Peyer's patch (tissue), 4 donors: ENCODE data around the gene LIN37.

Experiments used
- POLR2A ChIP-seq, 2 donors: fragments of 450-650 bp; IDR thresholded peaks; one replicate each; pipeline ENCODE4 v1.5.1; 2017; ENCODE audit warnings: antibody characterized with exemption in 2 of 2, mild to moderate bottlenecking in 2 of 2, moderate library complexity in 2 of 2
- TF ChIP-seq, protein P1 (sequence below), 6 experiments: fragments of 450-650 bp in 4 of 6; fragments of 200-600 bp in 2 of 6; sonication (generic) in 1 of 6; IDR thresholded peaks; one replicate each; pipeline ENCODE4 v1.5.1; 2017 to 2019; ENCODE audit warnings: antibody characterized with exemption in 6 of 6, mild to moderate bottlenecking in 3 of 6, moderate library complexity in 1 of 6

DNA sequence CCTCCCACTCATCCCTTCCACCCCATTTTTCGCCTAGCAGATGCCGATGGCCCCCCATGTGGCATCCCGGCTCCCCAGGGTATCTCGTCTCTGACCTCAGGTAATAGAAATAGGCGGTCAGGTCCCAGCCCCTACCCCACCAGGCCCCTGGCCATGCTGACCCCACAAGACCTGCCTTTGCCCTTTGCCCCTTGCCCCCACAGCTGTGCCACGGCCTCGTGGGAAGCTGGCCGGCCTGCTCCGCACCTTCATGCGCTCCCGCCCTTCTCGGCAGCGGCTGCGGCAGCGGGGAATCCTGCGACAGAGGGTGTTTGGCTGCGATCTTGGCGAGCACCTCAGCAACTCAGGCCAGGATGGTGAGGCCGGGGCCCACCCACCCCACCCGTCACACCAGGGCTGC, 32.3 kb downstream of the LIN37 start:
- no peak for TF ChIP-seq POLR2A (IDR thresholded peaks at IDR 0.05)
- TF ChIP-seq, protein P1, sequence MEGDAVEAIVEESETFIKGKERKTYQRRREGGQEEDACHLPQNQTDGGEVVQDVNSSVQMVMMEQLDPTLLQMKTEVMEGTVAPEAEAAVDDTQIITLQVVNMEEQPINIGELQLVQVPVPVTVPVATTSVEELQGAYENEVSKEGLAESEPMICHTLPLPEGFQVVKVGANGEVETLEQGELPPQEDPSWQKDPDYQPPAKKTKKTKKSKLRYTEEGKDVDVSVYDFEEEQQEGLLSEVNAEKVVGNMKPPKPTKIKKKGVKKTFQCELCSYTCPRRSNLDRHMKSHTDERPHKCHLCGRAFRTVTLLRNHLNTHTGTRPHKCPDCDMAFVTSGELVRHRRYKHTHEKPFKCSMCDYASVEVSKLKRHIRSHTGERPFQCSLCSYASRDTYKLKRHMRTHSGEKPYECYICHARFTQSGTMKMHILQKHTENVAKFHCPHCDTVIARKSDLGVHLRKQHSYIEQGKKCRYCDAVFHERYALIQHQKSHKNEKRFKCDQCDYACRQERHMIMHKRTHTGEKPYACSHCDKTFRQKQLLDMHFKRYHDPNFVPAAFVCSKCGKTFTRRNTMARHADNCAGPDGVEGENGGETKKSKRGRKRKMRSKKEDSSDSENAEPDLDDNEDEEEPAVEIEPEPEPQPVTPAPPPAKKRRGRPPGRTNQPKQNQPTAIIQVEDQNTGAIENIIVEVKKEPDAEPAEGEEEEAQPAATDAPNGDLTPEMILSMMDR (IDR thresholded peaks at IDR 0.05) = no peak
